Measurements from ENCODE around the gene ANO6. TPM values are rescaled to one million over a fixed set of nuclear protein-coding genes. Genes with fewer than 3 reads are reported as not detected.

The ANO6 gene
- total RNA-seq, 1 donor from 2014 or later = 91.4 TPM

GRCh38 chr12:45406988-45407850 is 191.3 kb downstream of the ANO6 start:
- DNase-seq (ENCODE audit: low spot score) = no peak

GRCh38 chr12:45407981-45408728 is 192.3 kb downstream of the ANO6 start:
- DNase-seq (ENCODE audit: low spot score) = no peak

GRCh38 chr12:45408729-45409114 is 192.8 kb downstream of the ANO6 start:
- no peak for DNase-seq (ENCODE audit: low spot score)

GRCh38 chr12:45409966-45410365 is 194.1 kb downstream of the ANO6 start:
- DNase-seq (ENCODE audit: low spot score) = no peak

DNA sequence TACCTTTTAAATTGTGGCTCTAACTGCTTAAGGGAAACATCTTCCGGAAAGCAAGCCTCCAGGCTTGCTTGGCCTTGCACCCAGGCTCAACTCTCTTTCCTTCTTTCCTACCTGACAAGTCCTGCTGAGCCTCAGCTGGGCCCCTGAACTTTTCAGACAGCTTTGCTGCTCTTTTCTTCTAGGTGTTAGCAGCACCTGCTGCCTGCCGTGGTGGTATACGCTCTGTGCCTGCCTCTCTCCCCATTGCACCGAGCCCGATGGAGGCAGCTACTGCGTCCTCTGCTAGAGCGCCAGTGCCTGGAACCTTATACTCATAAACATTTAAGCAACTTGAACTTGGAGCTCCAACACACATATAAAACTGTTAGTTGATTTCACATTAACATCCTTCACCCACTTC is 195.7 kb downstream of the ANO6 start:
- no peak for DNase-seq (ENCODE audit: low spot score)

- DNase-seq (ENCODE audit: low spot score) = peak; percentile 18
Observed at GRCh38 chr12:45415393-45415817, 199.5 kb downstream of the ANO6 start.

GRCh38 chr12:45416126-45416525 is 200.2 kb downstream of the ANO6 start:
- no peak for DNase-seq (ENCODE audit: low spot score)

- DNase-seq (ENCODE audit: low spot score) = no peak
Observed at GRCh38 chr12:45418520-45418919, 202.6 kb downstream of the ANO6 start.

DNA sequence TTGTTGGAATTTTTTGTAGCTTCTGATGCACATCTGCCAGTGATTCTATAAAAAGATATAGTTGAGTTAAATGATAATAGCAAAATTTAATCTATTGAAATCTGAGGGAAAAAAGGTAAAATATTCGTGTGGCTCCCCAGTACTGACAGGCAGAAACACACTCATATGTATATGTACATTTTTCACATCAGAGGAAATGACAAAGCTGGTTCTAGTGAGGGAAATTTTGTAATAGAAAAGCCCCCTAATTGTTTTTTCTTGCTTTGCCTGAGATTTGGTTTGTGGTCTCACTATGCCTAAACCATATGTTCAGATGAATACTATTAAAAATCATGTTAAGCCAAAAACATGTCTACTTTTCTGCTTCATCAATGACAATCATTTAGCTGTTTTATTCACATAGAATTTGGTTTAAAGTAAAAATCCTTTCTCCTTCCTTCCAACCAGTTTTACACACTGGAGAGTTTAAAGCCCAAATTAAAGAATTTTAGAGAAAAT is 203.5 kb downstream of the ANO6 start:
- no peak for DNase-seq (ENCODE audit: low spot score)

DNA sequence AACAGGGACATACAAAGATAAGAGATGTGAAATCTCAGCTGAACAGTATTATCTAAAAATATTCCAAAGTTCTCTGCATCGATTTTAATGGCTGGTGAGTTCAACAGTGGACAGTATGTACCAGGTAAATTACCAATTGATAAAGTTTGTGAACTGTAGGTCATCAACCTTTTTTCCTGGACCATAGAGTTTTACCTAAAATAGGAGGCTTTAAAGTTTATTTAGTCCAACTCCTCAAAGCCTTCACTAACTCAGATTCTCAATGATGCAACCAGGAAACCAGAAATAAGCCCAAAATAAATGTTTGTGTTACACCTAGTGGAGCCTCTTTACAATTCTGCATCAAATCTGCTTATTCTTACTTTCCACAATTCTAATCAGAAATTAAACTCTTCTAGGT is 205.8 kb downstream of the ANO6 start:
- no peak for DNase-seq (ENCODE audit: low spot score)

DNA sequence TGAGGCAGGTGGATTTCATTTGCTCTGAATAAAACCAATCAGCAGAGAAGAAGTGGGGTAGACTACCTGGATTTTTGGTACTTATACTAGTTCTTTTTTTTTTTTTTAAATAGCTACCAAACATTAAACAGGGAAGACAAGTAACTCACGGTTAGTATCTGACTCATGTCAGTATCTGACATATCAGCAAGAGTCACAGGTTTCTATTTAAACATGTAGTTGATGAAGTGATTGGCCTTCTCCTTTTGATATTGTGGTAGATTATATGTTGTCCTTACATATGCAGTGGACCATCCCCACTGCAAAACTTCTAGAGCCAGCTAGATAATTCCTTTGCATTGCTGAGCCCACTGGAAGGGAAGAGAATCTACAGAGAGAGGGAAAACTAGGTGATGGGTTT is 208.0 kb downstream of the ANO6 start:
- no peak for DNase-seq (ENCODE audit: low spot score)

GRCh38 chr12:45425426-45425825 is 209.5 kb downstream of the ANO6 start:
- no peak for DNase-seq (ENCODE audit: low spot score)

DNA sequence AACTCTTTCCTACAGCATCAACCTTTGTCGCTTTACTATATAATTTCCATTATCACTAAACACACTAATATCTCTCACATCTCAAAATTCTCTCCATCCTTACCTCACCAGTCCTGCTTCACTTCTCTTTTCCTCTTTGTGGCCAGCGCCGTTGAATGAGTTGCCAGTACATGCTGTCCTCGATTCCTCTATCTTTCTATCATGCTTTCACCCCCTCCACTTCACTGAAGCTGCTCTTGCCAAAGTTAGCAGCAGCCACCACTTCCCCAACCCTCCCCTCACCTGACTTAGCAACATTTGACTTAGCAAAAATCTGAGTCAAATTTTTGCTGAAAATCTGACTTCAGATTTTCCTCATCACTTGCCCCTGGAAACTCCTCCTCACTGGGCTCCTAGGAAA is 210.4 kb downstream of the ANO6 start:
- no peak for DNase-seq (ENCODE audit: low spot score)

GRCh38 chr12:45427042-45427441 is 211.1 kb downstream of the ANO6 start:
- DNase-seq (ENCODE audit: low spot score) = no peak

GRCh38 chr12:45429831-45430230 is 213.9 kb downstream of the ANO6 start:
- DNase-seq (ENCODE audit: low spot score) = no peak

DNA sequence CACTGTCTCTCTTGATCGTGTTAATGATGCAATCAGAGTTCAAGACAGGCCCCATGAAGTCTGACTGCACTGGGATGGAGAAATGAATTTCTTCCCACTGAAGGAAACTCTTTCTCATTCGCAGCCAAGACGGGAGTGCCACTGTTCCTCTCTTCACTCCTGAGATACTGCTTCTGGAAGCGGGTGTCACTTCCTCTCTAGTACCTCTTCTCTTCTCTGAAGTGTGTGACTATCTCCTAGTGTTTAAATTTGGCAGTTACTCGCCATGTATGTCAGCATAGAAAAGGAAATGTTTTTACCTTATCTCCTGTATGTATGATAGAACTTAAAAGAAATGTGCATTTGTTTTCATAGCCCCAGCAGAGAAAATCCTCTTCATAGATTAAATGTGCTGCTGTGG is 215.2 kb downstream of the ANO6 start:
- no peak for DNase-seq (ENCODE audit: low spot score)

DNA sequence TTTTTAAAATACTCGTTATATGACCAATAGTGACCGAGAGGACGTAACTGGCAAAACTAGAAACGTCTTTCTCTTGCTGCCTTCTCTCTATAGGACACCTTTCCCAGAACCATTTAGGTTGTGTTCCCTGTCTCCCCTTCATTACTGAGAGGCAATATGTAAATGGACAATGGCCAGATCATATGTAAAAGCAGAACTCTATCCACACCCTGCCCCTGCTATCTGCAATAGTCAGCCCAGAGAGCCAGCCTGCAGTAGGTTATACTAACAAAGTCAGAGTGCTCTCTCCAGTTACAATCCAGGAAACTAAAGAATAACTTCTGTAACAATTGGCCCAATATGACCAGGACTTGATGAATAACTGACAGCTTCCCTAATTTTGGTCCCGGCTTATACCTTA is 216.8 kb downstream of the ANO6 start:
- DNase-seq (ENCODE audit: low spot score) = no peak

- no peak for DNase-seq (ENCODE audit: low spot score)
Observed at GRCh38 chr12:45433441-45433868, 217.6 kb downstream of the ANO6 start.

GRCh38 chr12:45434094-45434493 is 218.2 kb downstream of the ANO6 start:
- no peak for DNase-seq (ENCODE audit: low spot score)

GRCh38 chr12:45435945-45436710 is 220.2 kb downstream of the ANO6 start:
- no peak for DNase-seq (ENCODE audit: low spot score)

GRCh38 chr12:45439039-45439438 is 223.1 kb downstream of the ANO6 start:
- DNase-seq (ENCODE audit: low spot score) = no peak

DNA sequence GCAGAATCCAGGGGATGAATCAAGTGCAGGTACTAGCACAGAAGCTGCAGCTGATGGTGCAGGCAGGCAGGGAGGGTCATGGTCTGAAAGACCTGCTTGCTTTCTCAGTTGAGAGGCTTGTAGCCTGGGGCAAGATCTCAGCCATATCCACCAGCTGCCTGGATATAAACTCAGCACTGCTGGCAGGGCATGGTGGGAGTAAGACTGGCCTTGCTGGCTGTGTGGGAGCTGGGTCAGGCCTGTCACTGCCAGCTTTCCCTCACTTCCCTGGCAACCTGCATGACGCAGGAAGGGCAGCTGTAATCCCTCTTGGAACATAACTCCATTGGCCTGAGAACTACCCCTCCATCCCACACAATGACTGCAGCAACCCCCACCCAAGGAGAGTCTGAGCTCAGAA is 230.1 kb downstream of the ANO6 start:
- no peak for DNase-seq (ENCODE audit: low spot score)
